Keratinocyte (primary cell): ENCODE measurements around the gene KRT35.

Experiments
- EZH2 ChIP-seq: IDR thresholded peaks from one replicate; pipeline ENCODE4 v1.6.1; 2012; ENCODE audit warnings: inconsistent platforms, mild to moderate bottlenecking, low read length, moderate library complexity
- TF ChIP-seq, protein P1 (sequence below), 3 experiments: IDR thresholded peaks in 1 of 3; conservative IDR thresholded peaks in 1 of 3; optimal IDR thresholded peaks in 1 of 3; 2 replicates in 2 of 3; 3 replicates in 1 of 3; pipeline versions ENCODE3 to v1.5.1; 2011; ENCODE audit warnings: low read length in 3 of 3, mild to moderate bottlenecking in 3 of 3, moderate library complexity in 2 of 3, control low read depth in 1 of 3, inconsistent platforms in 1 of 3; ENCODE audit not compliant: insufficient read depth in 2 of 3; ENCODE audit errors: extremely low read depth in 1 of 3

DNA sequence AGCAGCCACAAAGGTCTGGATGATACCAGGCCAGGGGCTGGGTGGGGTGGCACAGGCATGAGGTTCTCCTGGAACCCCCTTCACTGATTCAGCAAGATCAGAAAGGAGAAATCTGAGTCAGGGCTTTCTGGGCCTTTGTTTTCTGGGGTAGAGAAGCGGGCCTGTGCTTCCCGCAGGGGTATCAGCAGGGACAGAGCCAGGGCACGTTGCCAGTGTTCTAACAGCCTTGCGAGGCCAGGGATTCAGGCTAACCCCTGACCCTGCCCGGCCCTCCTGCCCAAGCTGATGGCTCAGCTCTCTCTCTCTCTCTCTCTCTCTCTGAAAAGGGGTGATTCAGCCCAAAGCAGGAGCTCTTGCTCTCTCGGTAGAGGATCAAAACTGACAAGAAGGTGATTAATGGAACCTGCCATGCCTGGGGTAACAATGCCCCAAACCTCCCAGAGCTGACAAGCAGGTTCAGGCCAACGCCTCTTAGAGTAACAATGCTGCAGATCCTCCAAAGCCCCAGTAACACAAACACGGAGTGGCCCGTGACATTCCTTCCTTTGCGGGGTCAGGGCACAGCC lies 26.4 kb upstream of the KRT35 start:
- TF ChIP-seq, protein P1, sequence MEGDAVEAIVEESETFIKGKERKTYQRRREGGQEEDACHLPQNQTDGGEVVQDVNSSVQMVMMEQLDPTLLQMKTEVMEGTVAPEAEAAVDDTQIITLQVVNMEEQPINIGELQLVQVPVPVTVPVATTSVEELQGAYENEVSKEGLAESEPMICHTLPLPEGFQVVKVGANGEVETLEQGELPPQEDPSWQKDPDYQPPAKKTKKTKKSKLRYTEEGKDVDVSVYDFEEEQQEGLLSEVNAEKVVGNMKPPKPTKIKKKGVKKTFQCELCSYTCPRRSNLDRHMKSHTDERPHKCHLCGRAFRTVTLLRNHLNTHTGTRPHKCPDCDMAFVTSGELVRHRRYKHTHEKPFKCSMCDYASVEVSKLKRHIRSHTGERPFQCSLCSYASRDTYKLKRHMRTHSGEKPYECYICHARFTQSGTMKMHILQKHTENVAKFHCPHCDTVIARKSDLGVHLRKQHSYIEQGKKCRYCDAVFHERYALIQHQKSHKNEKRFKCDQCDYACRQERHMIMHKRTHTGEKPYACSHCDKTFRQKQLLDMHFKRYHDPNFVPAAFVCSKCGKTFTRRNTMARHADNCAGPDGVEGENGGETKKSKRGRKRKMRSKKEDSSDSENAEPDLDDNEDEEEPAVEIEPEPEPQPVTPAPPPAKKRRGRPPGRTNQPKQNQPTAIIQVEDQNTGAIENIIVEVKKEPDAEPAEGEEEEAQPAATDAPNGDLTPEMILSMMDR (optimal IDR thresholded peaks at IDR 0.05 in 1 of 3, IDR thresholded peaks at IDR 0.05 in 1 of 3, conservative IDR thresholded peaks at IDR 0.05 in 1 of 3; ENCODE audit: extremely low read depth in 1 of 3, insufficient read depth in 2 of 3, low read length in 3 of 3): no peak
- no peak for TF ChIP-seq EZH2
